Vagina (tissue), 2 donors: Measurements from ENCODE around the gene TNFRSF19. TPM values are rescaled to one million over a fixed set of nuclear protein-coding genes. Genes with fewer than 3 reads are reported as not detected.
A peak's percentile ranks its signal among the peaks of the same experiment; 100 is the strongest.

Experiments used
- DNase-seq, 2 donors: peaks; one replicate each; pipeline ENCODE4 v3.0.0-alpha.2; 2017; ENCODE audit errors: extremely low spot score in 2 of 2
- H3K27ac ChIP-seq: fragments of 200-600 bp; sonication (generic); one replicate; pipeline ENCODE4 v1.5.1; 2019
- H3K27me3 ChIP-seq: fragments of 200-600 bp; sonication (generic); one replicate; pipeline ENCODE4 v1.5.1; 2019
- H3K36me3 ChIP-seq, 2 donors: fragments of 200-600 bp; sonication (generic); one replicate each; pipeline ENCODE4 v1.5.1; 2017 to 2019
- H3K4me1 ChIP-seq: fragments of 200-600 bp; sonication (generic); one replicate; pipeline ENCODE4 v1.5.1; 2019
- H3K4me3 ChIP-seq, 2 donors: fragments of 200-600 bp; sonication (generic); 1 replicate in 1 of 2; 2 replicates in 1 of 2; pipeline ENCODE4 v1.5.1; 2016 to 2019
- H3K9me3 ChIP-seq: fragments of 200-600 bp; sonication (generic); one replicate; pipeline ENCODE4 v1.5.1; 2019
- CTCF ChIP-seq, 3 experiments: fragments of 450-650 bp in 2 of 3; fragments of 200-600 bp in 1 of 3; sonication (generic) in 1 of 3; IDR thresholded peaks; one replicate each; pipeline ENCODE4 v1.5.1; 2017 to 2019; ENCODE audit warnings: antibody characterized with exemption in 3 of 3, mild to moderate bottlenecking in 2 of 3, moderate library complexity in 2 of 3
- POLR2A ChIP-seq, 2 donors: fragments of 450-650 bp; IDR thresholded peaks; one replicate each; pipeline ENCODE4 v1.6.1; 2017; ENCODE audit warnings: antibody characterized with exemption in 2 of 2, mild to moderate bottlenecking in 2 of 2, moderate library complexity in 2 of 2
- POLR2AphosphoS5 ChIP-seq, 2 donors: sonication (generic); formaldehyde crosslinking; IDR thresholded peaks; one replicate each; pipeline ENCODE4 v1.9.0; 2017; ENCODE audit warnings: antibody characterized with exemption in 2 of 2, mild to moderate bottlenecking in 2 of 2, low read depth in 1 of 2; ENCODE audit not compliant: insufficient read depth in 1 of 2
- intact Hi-C: fragments of 100-400 bp; cut with DNase I; formaldehyde crosslinking; loops from one replicate; pipeline ENCODE4 v1.15.1; 2023
- total RNA-seq: library from RNA; depleted of rRNA; stranded (reverse); fragments of >200 nt; gene quantifications from one replicate; pipeline ENCODE4 v1.2.3, GENCODE V29; 2016

TNFRSF19 gene
- total RNA-seq, 1 donor from 2014 or later: 10.3 TPM

- H3K4me1 ChIP-seq: peaks cover 4% of the 10 kb centered on the region
- no peaks in the 10 kb centered on the region for H3K9me3 ChIP-seq
- H3K36me3 ChIP-seq: no peaks in the 10 kb centered on the region
- TF ChIP-seq CTCF (IDR thresholded peaks at IDR 0.05) (no peak), POLR2AphosphoS5 (IDR thresholded peaks at IDR 0.05; ENCODE audit: insufficient read depth in 1 of 2, low read depth in 1 of 2) (no peak)
- H3K27me3 ChIP-seq: no peaks in the 10 kb centered on the region
- intact Hi-C loops: no loop called here
- H3K27ac ChIP-seq: no peak overlapping the region
- no peak overlapping the region for H3K4me3 ChIP-seq
- no peak for DNase-seq
These were observed 25.5 kb upstream of the TNFRSF19 start for GRCh38 chr13:23544668-23545067.

- Histone ChIP-seq H3K27ac (peak overlapping the region; percentile 52), H3K4me3 (peak overlapping the region; percentile 38 to 47), H3K27me3 (no peaks in the 10 kb centered on the region), H3K4me1 (peaks cover 4% of the 10 kb centered on the region), H3K9me3 (no peaks in the 10 kb centered on the region), H3K36me3 (no peaks in the 10 kb centered on the region)
- intact Hi-C loops: no loop called here
- TF ChIP-seq POLR2A (IDR thresholded peaks at IDR 0.05): no peak
- TF ChIP-seq POLR2AphosphoS5 (IDR thresholded peaks at IDR 0.05; ENCODE audit: insufficient read depth in 1 of 2, low read depth in 1 of 2): peak; percentile 13 to 24
- DNase-seq: no peak
These were observed 23.1 kb upstream of the TNFRSF19 start for GRCh38 chr13:23547000-23547590.

- DNase-seq: no peak
- Histone ChIP-seq H3K4me1 (peaks cover 4% of the 10 kb centered on the region), H3K27ac (no peak overlapping the region), H3K36me3 (no peaks in the 10 kb centered on the region), H3K9me3 (no peaks in the 10 kb centered on the region), H3K4me3 (no peak overlapping the region), H3K27me3 (no peaks in the 10 kb centered on the region)
- no peak for TF ChIP-seq POLR2A (IDR thresholded peaks at IDR 0.05)
- TF ChIP-seq POLR2AphosphoS5 (IDR thresholded peaks at IDR 0.05; ENCODE audit: insufficient read depth in 1 of 2, low read depth in 1 of 2): no peak
- no peak for TF ChIP-seq CTCF (IDR thresholded peaks at IDR 0.05)
- intact Hi-C loops: no loop called here
These were observed 20.5 kb upstream of the TNFRSF19 start for GRCh38 chr13:23549724-23550123.

GRCh38 chr13:23550163-23550562 lies 20.0 kb upstream of the TNFRSF19 start:
- TF ChIP-seq CTCF (IDR thresholded peaks at IDR 0.05): no peak
- TF ChIP-seq POLR2A (IDR thresholded peaks at IDR 0.05): no peak
- TF ChIP-seq POLR2AphosphoS5 (IDR thresholded peaks at IDR 0.05; ENCODE audit: insufficient read depth in 1 of 2, low read depth in 1 of 2): no peak

GRCh38 chr13:23551213-23552008 lies 18.8 kb upstream of the TNFRSF19 start:
- Histone ChIP-seq H3K27me3 (no peaks in the 10 kb centered on the region), H3K4me3 (no peak overlapping the region), H3K36me3 (no peaks in the 10 kb centered on the region), H3K27ac (no peak overlapping the region), H3K4me1 (peaks cover 4% of the 10 kb centered on the region), H3K9me3 (no peaks in the 10 kb centered on the region)
- intact Hi-C loops: no loop called here
- no peak for DNase-seq
- TF ChIP-seq CTCF (IDR thresholded peaks at IDR 0.05): no peak
- no peak for TF ChIP-seq POLR2AphosphoS5 (IDR thresholded peaks at IDR 0.05; ENCODE audit: insufficient read depth in 1 of 2, low read depth in 1 of 2)
- no peak for TF ChIP-seq POLR2A (IDR thresholded peaks at IDR 0.05)

More at GRCh38 chr13:23550163-23550562, 20.0 kb upstream of the TNFRSF19 start:
- intact Hi-C loops: no loop called here
- Histone ChIP-seq H3K27ac (no peak overlapping the region), H3K9me3 (no peaks in the 10 kb centered on the region), H3K36me3 (no peaks in the 10 kb centered on the region), H3K27me3 (no peaks in the 10 kb centered on the region), H3K4me3 (no peak overlapping the region), H3K4me1 (peaks cover 4% of the 10 kb centered on the region)
- DNase-seq: no peak
